Esophagus squamous epithelium (tissue), 5 donors: Measurements from ENCODE around the gene MLLT3. TPM values are rescaled to one million over a fixed set of nuclear protein-coding genes. Genes with fewer than 3 reads are reported as not detected.

Experiments used
- DNase-seq: peaks from one replicate; lab custom pipeline; 2025; lab: John Stamatoyannopoulos, UW
- H3K27ac ChIP-seq, 4 donors: fragments of 200-600 bp; sonication (generic); one replicate each; pipeline ENCODE4 v1.5.1; 2016 to 2019; ENCODE audit warnings: mild to moderate bottlenecking in 1 of 4
- H3K27me3 ChIP-seq, 4 donors: fragments of 200-600 bp; sonication (generic); 1 replicate in 3 of 4; 2 replicates in 1 of 4; pipeline versions ENCODE4 v1.5.1 to v1.6.0; 2017 to 2021; ENCODE audit warnings: antibody characterized with exemption in 1 of 4
- H3K36me3 ChIP-seq, 3 donors: fragments of 200-600 bp; sonication (generic); one replicate each; pipeline ENCODE4 v1.5.1; 2016 to 2019
- H3K4me1 ChIP-seq, 3 donors: fragments of 200-600 bp; sonication (generic); one replicate each; pipeline ENCODE4 v1.5.1; 2017 to 2019
- H3K4me3 ChIP-seq, 4 donors: fragments of 200-600 bp; sonication (generic); 1 replicate in 3 of 4; 2 replicates in 1 of 4; pipeline ENCODE4 v1.5.1; 2016 to 2019; ENCODE audit warnings: mild to moderate bottlenecking in 2 of 4, moderate library complexity in 1 of 4
- H3K9me3 ChIP-seq, 3 donors: fragments of 200-600 bp; sonication (generic); one replicate each; pipeline ENCODE4 v1.5.1; 2016 to 2019
- CTCF ChIP-seq, 6 experiments: fragments of 450-650 bp in 4 of 6; fragments of 200-600 bp in 2 of 6; sonication (generic) in 2 of 6; IDR thresholded peaks; one replicate each; pipeline ENCODE4 v1.5.1; 2016 to 2019; ENCODE audit warnings: antibody characterized with exemption in 6 of 6, mild to moderate bottlenecking in 4 of 6, moderate library complexity in 4 of 6
- POLR2A ChIP-seq, 4 donors: fragments of 450-650 bp; IDR thresholded peaks; one replicate each; pipeline ENCODE4 v1.6.1; 2017; ENCODE audit warnings: antibody characterized with exemption in 4 of 4, mild to moderate bottlenecking in 4 of 4, moderate library complexity in 3 of 4
- WGBS, 2 donors: methylation state at CpG; one replicate each; pipeline ENCODE4 v1.1.5; 2018; 5-methylcytosine and 5-hydroxymethylcytosine counted together
- intact Hi-C: fragments of 100-400 bp; cut with DNase I; formaldehyde crosslinking; loops from one replicate; pipeline ENCODE4 v1.15.0; 2022
- total RNA-seq, 4 donors: library from RNA; depleted of rRNA; stranded (reverse); fragments of >200 nt; gene quantifications; one replicate each; pipeline ENCODE4 v1.1.0, GENCODE V29; 2016
- donor health status: DM: yes; HTN: yes; CAD: no.

Gene MLLT3
- total RNA-seq, 4 donors from 2014 or later, result 8.2 to 21.5 (median 8.6) TPM

- Histone ChIP-seq H3K4me1 (peaks cover 0 to 32% (median 4%) of the 10 kb centered on the region in 3 donors), H3K4me3 (no peak overlapping the region), H3K36me3 (no peaks in the 10 kb centered on the region), H3K27me3 (no peaks in the 10 kb centered on the region), H3K9me3 (no peaks in the 10 kb centered on the region), H3K27ac (no peak overlapping the region)
- no peak for DNase-seq
- 70 to 76% methylated on average over 8 to 11 of the region's 11 CpGs for WGBS, 2 donors
- intact Hi-C loops, result no loop called here
- no peak for TF ChIP-seq POLR2A (IDR thresholded peaks at IDR 0.05)
- no peak for TF ChIP-seq CTCF (IDR thresholded peaks at IDR 0.05)
These were observed 116.0 kb downstream of the MLLT3 start for GRCh38 chr9:20506099-20506900.

GRCh38 chr9:20505574-20505973 lies 116.7 kb downstream of the MLLT3 start:
- Histone ChIP-seq H3K4me1 (peaks cover 0 to 32% (median 4%) of the 10 kb centered on the region in 3 donors), H3K27me3 (no peaks in the 10 kb centered on the region), H3K27ac (no peak overlapping the region), H3K9me3 (no peaks in the 10 kb centered on the region), H3K4me3 (no peak overlapping the region), H3K36me3 (no peaks in the 10 kb centered on the region)
- no peak for DNase-seq
- intact Hi-C loops, result no loop called here
- WGBS, 2 donors, result 90 to 94% methylated on average over 5 of the region's 5 CpGs
- TF ChIP-seq POLR2A (IDR thresholded peaks at IDR 0.05), result no peak
- TF ChIP-seq CTCF (IDR thresholded peaks at IDR 0.05), result no peak

GRCh38 chr9:20504930-20505329 lies 117.4 kb downstream of the MLLT3 start:
- DNase-seq, result no peak
- no peak overlapping the region for H3K4me3 ChIP-seq
- intact Hi-C loops, result no loop called here
- H3K27me3 ChIP-seq, result no peaks in the 10 kb centered on the region
- no peak for TF ChIP-seq CTCF (IDR thresholded peaks at IDR 0.05)
- TF ChIP-seq POLR2A (IDR thresholded peaks at IDR 0.05), result no peak
- H3K4me1 ChIP-seq, result peaks cover 0 to 32% (median 4%) of the 10 kb centered on the region in 3 donors
- WGBS, 2 donors, result 91 to 100% methylated on average over 1 of the region's 1 CpG
- no peaks in the 10 kb centered on the region for H3K9me3 ChIP-seq
- no peak overlapping the region for H3K27ac ChIP-seq
- H3K36me3 ChIP-seq, result no peaks in the 10 kb centered on the region

GRCh38 chr9:20500101-20500500 lies 122.2 kb downstream of the MLLT3 start:
- Histone ChIP-seq H3K4me3 (no peak overlapping the region), H3K4me1 (no peaks in the 10 kb centered on the region), H3K27ac (no peak overlapping the region), H3K36me3 (no peaks in the 10 kb centered on the region), H3K9me3 (no peaks in the 10 kb centered on the region), H3K27me3 (no peaks in the 10 kb centered on the region)
- TF ChIP-seq CTCF (IDR thresholded peaks at IDR 0.05) (no peak), POLR2A (IDR thresholded peaks at IDR 0.05) (no peak)
- DNase-seq, result no peak
- WGBS, 2 donors, result 85 to 100% methylated on average over 2 of the region's 2 CpGs
- intact Hi-C loops, result no loop called here

- Histone ChIP-seq H3K27me3 (no peaks in the 10 kb centered on the region), H3K36me3 (no peaks in the 10 kb centered on the region), H3K4me1 (no peaks in the 10 kb centered on the region), H3K9me3 (no peaks in the 10 kb centered on the region), H3K27ac (no peak overlapping the region), H3K4me3 (no peak overlapping the region)
- no peak for DNase-seq
- no peak for TF ChIP-seq CTCF (IDR thresholded peaks at IDR 0.05)
- intact Hi-C loops, result no loop called here
These were observed 123.3 kb downstream of the MLLT3 start for GRCh38 chr9:20499013-20499412.
